ENCODE data around the gene ALDH3B1. TPM values are rescaled to one million over a fixed set of nuclear protein-coding genes. Genes with fewer than 3 reads are reported as not detected.

The ALDH3B1 gene
- total and polyA plus RNA-seq, 9 of the 15 experiments (the other 6 are each of a cell fraction or from before 2014, with no cell fraction given): 0.01 to 0.35 (median 0.07) TPM; not detected in 2

DNA sequence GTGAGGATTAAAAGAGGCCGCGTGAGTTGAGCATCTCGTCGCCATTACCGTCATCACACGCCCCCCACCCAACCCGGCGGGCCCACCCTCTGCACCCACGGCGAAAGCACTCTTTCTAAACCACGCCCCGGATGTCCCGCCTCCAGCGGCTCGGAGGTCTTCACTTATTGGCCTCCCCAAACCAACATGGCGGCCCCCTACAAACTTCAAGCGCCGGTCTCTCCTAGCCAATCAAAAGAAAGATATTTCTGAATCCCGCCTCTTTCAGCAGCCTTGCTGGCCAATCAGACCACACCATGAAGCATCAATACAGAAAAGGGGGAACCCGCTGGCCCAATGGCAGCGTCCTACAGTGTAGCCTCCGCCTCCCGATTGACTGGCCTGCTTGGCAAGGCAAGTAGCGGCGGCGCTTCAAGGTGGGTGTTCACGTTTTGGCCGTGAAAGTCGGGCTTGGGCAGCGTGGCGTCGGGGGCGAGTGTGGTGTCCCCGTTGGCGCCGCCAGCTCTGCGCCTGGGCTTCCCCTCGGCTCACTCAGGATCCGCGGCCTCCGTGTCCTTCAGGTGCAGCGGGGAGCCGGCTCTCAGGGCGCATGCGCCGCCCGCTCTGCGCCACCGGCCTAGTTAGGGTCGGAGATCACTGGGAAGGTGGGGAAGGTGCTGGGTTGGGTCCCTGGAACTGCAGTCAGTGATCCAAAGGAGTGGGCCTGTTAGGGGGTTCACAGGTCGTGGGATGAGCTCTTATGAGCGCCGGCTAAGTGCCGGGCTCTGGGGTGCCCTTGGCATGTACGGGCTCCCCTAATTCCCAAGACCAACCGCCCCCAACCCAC, 20.4 kb downstream of the ALDH3B1 start, which contains the start of gene NDUFS8 (continued):
- TF ChIP-seq NEUROD1 (IDR thresholded peaks at IDR 0.05; ENCODE audit: borderline replicate concordance, low read depth, low read length, partially characterized antibody): peak; percentile 90
- TF ChIP-seq ESRRB (CRISPR knock-in tag; IDR thresholded peaks at IDR 0.05; ENCODE audit: borderline replicate concordance): no peak
- no peak for TF ChIP-seq MYNN (IDR thresholded peaks at IDR 0.05)
- TF ChIP-seq MYNN (CRISPR knock-in tag; IDR thresholded peaks at IDR 0.05): no peak
- TF ChIP-seq TEAD1 (CRISPR knock-in tag; IDR thresholded peaks at IDR 0.05): no peak
- TF ChIP-seq BRD4 (IDR thresholded peaks at IDR 0.05): no peak
- no peak for TF ChIP-seq SIRT6 (IDR thresholded peaks at IDR 0.05; ENCODE audit: low read depth, low read length)
- TF ChIP-seq, protein P1, sequence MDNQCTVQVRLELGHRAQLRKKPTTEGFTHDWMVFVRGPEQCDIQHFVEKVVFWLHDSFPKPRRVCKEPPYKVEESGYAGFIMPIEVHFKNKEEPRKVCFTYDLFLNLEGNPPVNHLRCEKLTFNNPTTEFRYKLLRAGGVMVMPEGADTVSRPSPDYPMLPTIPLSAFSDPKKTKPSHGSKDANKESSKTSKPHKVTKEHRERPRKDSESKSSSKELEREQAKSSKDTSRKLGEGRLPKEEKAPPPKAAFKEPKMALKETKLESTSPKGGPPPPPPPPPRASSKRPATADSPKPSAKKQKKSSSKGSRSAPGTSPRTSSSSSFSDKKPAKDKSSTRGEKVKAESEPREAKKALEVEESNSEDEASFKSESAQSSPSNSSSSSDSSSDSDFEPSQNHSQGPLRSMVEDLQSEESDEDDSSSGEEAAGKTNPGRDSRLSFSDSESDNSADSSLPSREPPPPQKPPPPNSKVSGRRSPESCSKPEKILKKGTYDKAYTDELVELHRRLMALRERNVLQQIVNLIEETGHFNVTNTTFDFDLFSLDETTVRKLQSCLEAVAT (IDR thresholded peaks at IDR 0.05): no peak
- TF ChIP-seq DNMT1 (IDR thresholded peaks at IDR 0.05): no peak
- TF ChIP-seq ATF1 (CRISPR knock-in tag; IDR thresholded peaks at IDR 0.05): no peak
- peak; percentile 70 for TF ChIP-seq ATF1 (tag; IDR thresholded peaks at IDR 0.05)
- no peak for TF ChIP-seq ZNF324 (CRISPR knock-in tag; IDR thresholded peaks at IDR 0.05)
- TF ChIP-seq, protein P2, sequence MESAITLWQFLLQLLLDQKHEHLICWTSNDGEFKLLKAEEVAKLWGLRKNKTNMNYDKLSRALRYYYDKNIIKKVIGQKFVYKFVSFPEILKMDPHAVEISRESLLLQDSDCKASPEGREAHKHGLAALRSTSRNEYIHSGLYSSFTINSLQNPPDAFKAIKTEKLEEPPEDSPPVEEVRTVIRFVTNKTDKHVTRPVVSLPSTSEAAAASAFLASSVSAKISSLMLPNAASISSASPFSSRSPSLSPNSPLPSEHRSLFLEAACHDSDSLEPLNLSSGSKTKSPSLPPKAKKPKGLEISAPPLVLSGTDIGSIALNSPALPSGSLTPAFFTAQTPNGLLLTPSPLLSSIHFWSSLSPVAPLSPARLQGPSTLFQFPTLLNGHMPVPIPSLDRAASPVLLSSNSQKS (CRISPR knock-in tag; IDR thresholded peaks at IDR 0.05): no peak
- no peak for TF ChIP-seq CCAR2 (IDR thresholded peaks at IDR 0.05; ENCODE audit: low read depth, low read length)
- TF ChIP-seq ATF7 (IDR thresholded peaks at IDR 0.05): peak; percentile 61; the same call in 1 of the 2 replicates
- no peak for TF ChIP-seq BCOR (IDR thresholded peaks at IDR 0.05)
- TF ChIP-seq, protein P3, sequence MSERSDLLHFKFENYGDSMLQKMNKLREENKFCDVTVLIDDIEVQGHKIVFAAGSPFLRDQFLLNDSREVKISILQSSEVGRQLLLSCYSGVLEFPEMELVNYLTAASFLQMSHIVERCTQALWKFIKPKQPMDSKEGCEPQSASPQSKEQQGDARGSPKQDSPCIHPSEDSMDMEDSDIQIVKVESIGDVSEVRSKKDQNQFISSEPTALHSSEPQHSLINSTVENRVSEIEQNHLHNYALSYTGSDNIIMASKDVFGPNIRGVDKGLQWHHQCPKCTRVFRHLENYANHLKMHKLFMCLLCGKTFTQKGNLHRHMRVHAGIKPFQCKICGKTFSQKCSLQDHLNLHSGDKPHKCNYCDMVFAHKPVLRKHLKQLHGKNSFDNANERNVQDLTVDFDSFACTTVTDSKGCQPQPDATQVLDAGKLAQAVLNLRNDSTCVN (CRISPR knock-in tag; IDR thresholded peaks at IDR 0.05): no peak
- TF ChIP-seq, protein P4, sequence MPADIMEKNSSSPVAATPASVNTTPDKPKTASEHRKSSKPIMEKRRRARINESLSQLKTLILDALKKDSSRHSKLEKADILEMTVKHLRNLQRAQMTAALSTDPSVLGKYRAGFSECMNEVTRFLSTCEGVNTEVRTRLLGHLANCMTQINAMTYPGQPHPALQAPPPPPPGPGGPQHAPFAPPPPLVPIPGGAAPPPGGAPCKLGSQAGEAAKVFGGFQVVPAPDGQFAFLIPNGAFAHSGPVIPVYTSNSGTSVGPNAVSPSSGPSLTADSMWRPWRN (IDR thresholded peaks at IDR 0.05; ENCODE audit: low read depth): no peak
- no peak for TF ChIP-seq ZNF140 (CRISPR knock-in tag; IDR thresholded peaks at IDR 0.05)
- no peak for TF ChIP-seq SMAD1 (IDR thresholded peaks at IDR 0.05; ENCODE audit: low read depth, low read length, partially characterized antibody)
- no peak for TF ChIP-seq ZNF146 (CRISPR knock-in tag; IDR thresholded peaks at IDR 0.05; ENCODE audit: unreplicated experiment)
- TF ChIP-seq, protein P5, sequence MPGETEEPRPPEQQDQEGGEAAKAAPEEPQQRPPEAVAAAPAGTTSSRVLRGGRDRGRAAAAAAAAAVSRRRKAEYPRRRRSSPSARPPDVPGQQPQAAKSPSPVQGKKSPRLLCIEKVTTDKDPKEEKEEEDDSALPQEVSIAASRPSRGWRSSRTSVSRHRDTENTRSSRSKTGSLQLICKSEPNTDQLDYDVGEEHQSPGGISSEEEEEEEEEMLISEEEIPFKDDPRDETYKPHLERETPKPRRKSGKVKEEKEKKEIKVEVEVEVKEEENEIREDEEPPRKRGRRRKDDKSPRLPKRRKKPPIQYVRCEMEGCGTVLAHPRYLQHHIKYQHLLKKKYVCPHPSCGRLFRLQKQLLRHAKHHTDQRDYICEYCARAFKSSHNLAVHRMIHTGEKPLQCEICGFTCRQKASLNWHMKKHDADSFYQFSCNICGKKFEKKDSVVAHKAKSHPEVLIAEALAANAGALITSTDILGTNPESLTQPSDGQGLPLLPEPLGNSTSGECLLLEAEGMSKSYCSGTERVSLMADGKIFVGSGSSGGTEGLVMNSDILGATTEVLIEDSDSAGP (CRISPR knock-in tag; IDR thresholded peaks at IDR 0.05): no peak
- no peak for TF ChIP-seq PYGO2 (tag; IDR thresholded peaks at IDR 0.05)
- TF ChIP-seq MAFK (IDR thresholded peaks at IDR 0.05; ENCODE audit: low read length): no peak

Data from K562 (cell line).